GM08714 (cell line): ENCODE results near the gene COL23A1.

Experiments
- H3K4me3 ChIP-seq: fragments of 200-500 bp; sonication (Bioruptor generic); 2 replicates; pipeline ENCODE4 v1.5.1; 2014; ENCODE audit warnings: mild to moderate bottlenecking, low read length, inconsistent platforms
- ZNF274 ChIP-seq: IDR thresholded peaks from 2 replicates; pipeline ENCODE4 v1.6.1; 2012; ENCODE audit warnings: mild to moderate bottlenecking, low read depth, low read length

The COL23A1 gene

DNA sequence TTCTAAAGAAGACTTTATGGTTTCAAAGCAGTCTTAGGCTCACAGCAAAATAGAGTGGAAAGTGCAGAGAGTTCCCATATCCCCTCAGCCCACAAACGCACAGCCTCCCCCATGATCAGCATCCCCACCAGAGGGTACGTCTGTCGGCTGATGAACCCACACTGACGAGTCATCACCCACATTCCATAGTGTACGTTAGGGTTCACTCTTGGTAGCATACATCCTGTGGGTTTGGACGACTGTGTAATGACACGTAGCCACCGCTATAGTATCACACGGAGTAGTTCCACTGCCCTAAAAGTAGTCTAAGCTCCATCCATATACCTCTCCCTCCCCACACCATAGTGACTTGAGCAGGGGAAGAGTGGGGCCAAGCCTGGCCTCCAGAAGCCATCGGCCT lies 221.9 kb downstream of the COL23A1 start:
- no peak for TF ChIP-seq ZNF274
- H3K4me3 ChIP-seq: no peak overlapping the region

DNA sequence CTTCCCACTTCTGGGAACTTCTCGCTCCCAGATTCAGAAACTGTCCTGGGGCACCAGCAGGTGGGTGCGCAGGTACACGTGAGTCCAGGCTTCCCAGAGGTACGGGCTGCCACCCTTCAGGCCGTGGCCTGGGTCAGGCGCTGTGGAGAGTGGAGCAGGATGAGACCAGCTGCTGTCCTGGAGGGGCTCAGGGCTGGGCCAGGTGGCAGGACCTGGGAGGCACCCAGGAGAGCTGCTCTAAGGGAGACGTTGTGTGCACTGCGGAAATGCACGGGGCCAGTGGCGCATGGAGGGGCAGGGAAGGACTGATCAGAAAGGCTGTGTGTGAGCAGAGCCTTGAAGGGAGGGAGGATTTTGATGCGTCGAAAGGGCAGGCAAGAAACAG lies 222.5 kb downstream of the COL23A1 start:
- no peak for TF ChIP-seq ZNF274
- no peak overlapping the region for H3K4me3 ChIP-seq

DNA sequence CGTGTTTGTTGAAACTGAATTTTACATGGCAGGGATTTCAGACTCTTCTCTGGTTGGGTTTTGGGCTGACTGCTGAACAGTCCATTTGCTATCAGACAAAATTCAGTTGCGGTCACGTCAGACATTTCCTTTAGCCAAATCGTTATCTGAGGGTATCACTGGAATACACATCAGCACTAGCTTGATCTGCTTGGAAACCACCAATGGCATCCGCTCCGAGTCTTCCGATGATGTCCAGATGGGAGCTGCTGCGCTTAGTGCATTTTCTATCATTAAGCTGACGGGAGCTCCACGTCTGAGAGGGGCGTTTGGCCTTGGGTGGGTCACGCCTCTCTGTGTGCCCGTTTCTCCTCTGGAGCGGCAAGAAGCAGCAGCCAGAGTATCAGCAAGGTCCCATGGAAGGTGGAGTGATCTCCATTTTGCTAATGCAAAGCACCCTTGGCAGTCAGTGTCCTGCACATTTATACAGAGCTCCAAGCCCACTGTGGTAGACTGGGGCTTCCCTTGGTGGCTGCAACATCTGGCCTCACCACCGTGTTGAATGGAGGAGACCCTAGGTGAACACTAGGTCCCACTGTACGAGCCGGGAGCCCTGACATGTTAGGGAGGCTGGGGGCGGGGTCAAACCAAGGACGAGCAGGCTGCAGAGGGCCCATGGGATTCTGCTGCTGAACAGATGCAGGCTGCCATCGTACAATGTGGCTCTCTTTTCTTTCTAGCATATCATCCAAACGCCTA lies 223.0 kb downstream of the COL23A1 start:
- TF ChIP-seq ZNF274: no peak
- H3K4me3 ChIP-seq: no peak overlapping the region

DNA sequence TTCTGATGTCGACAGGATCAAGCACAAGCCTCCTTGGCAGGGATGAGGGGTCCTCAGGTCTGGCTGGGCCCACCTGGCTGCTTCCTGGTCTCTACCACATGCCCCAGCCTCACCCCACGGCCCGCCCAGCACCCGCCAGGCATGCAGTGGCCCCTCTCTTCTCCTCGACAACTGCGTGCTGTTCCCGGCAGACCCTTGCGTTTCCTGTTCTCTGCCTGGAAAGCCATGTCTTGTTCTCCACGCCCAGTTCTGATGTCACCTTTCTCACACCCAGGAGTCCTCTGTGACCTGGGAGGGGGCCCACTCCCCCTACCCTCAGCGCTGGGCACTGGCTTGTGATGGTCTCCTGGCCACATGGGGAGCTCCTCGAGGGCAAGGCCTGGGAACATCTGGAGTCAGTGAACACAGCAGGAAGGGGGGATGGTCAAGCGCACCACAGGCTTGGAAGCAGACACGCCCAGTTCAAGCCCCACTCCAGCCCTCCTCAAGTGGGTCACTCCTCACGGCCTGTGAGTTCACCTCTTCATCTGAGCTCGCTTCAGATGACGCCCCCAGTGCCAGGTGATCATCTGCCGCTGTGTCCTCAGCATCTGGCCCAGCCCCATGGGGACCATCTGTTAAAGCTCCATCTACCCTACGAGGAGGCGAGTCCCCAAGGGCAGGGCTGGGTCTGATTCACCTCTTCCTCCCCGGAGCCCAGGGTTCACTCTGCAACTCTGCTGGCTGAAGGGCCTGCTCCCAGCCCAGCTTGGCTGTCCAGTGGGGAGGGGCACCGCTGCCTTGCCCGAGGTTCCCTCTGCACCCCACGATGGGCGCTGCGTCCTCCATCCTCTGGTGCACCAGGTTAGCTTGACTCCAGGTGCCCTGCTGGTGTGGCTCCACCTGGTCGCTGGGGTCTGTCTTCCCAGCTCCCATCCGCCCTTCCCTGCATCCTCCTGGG lies 224.4 kb downstream of the COL23A1 start:
- H3K4me3 ChIP-seq: no peak overlapping the region
- no peak for TF ChIP-seq ZNF274

DNA sequence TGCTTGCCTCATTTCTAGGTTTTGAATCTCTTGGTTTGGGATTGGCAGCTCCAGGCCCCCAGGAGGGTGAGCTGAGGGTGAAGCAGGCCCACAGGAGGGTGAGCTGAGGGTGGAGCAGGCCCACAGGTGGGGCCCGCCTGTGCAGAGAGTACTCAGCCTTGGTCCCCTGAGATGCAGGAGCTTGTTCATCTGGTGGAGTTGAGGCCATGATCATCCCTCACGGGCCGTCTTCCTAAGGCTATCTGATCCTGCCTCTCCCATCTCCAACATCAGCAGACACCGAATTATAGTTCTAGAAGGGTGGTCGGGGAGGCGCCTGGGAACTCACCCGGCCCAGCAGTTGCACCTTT lies 225.9 kb downstream of the COL23A1 start:
- TF ChIP-seq ZNF274: no peak

DNA sequence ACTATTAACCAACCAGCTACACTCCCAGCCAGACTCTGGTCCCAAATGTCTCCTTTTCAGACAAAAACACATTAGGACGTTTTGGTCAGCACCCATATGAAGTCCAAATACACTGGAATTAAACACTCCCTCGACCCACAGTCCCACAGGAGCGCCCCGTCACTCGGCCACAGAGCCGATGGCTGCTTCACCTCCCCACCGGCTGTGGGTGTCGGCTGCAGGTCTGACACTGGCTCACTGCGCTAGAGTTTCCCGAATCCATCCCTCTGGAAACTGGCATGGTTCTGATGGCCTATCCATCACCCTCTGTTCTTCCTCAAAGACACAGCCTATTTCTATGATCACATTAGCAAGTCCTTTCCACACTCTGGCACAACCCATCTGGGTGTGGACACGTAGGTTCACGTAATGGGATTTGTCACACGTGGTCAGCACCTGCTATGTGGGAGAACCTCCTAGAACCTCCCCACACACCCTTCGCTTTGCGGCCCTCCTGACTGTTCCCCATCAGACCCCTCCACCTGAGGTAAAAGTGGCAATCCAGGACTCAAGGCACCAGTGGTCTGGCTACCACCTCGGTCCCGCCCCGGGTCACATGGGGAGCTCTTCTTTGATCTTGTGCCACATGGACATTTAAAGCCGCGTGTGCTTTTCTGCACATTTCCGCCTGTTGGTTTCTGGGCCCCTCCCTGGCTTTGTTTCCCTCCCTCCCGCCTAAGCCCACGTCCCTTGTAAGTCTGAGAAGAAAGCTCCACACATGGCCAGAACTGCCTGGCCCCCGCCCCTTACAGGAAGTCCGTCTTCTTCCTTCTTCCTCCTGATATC lies 226.5 kb downstream of the COL23A1 start:
- no peak for TF ChIP-seq ZNF274
- no peak overlapping the region for H3K4me3 ChIP-seq

More for the DNA sequence above, 225.9 kb downstream of the COL23A1 start:
- no peak overlapping the region for H3K4me3 ChIP-seq

DNA sequence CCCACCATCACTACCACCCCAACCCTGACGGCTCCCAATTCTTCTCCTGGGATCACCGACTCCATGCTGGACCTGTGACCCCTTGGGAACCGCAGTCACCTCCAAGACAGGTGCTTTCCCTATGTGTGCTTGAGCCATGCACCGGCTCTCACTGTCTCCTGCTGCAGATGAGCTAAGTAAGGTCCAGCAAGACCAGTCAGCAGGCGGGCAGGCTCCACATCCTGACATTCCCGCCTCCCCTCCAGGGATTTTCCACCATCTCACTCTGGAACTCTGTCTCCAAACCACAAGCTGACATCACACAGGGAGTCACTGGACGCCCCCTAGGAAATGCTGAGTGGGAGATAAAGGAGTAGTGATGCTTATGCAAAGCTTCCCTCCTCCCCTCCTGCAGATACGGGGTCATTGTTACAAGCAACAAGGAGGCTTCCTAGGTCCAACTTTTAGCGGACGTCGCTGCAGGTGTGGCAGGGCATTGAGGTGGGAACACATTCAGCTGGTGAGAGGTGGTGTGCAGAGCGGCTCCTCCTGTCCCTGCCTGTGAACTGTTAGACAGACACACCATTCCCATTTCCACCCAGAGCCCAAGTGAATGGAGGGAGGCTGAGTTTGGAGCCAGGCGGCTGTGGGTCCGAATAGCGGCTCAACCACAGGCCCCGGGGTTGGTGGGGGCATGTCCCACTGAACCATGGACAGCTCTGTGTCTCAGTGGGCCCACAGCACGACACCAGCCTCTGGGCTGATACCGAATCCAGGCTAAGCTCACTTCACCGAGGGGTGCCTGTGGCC lies 228.3 kb downstream of the COL23A1 start:
- no peak overlapping the region for H3K4me3 ChIP-seq
- TF ChIP-seq ZNF274: no peak

DNA sequence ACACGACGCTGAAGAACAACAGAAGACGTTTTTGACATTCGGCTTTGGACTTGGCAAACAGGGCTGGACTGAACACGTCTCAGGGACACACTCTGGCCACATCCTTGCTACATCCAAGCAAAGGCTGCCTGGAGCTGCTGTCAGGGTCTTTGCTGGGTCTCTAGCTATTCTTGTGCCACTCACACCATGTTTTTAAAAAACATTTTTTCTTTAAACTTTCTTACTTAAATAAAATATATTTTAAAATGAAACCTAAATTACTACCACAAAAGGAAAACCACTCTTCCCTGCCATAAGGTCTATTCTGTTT lies 229.3 kb downstream of the COL23A1 start:
- TF ChIP-seq ZNF274: no peak
- no peak overlapping the region for H3K4me3 ChIP-seq

DNA sequence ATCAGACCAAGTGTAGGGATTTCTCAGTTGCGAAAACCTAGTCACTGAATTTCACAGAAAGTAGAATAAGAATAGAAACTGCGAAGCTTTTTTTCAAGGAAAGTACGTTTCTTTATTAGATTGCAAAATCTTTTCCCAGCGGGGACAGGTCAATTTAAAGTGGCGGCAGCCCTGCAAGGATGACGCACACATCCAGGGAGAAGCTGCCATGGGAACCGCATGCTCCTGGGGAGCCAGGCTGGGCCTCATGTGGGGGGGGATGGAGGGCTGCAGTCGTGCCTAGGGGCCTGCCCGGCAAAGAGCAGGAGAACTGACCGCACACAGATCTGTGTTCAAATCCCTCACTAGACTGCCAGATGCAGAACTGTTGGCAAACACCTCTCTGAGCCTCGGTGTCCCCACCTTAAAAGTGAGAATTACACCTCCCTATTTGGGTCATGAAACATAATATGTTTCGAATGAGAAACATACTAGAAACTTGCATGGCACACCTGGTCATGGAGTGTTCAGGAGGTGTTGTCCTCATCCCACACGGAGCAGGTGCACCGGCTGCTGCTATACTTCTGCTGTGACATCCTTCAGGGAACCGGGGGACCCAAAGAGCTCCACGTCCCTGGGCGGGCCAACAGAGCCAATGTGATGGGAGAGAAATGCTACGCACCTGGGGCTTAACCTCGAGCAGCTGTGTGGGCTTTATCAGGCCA lies 229.8 kb downstream of the COL23A1 start:
- TF ChIP-seq ZNF274: no peak
- H3K4me3 ChIP-seq: no peak overlapping the region

DNA sequence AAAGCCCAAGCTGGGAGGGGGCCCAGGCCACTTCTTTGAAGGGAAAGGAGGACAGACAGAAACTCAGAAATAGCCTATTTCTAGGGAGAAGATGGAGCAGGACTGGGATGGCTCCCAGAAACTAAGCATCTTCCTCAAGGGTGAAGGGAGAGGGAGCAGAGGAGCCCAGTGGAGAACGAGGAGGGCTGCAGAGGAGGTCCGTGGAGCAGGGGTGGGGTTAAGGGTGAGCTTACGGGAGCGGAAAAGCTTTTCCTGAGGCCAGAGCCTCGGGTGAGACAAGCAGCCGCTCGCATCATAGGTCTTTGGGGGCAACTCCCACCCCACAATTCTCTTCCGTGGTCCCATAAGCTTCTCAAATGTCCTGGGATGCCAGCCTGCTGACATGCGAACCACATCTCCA lies 230.5 kb downstream of the COL23A1 start:
- TF ChIP-seq ZNF274: no peak

DNA sequence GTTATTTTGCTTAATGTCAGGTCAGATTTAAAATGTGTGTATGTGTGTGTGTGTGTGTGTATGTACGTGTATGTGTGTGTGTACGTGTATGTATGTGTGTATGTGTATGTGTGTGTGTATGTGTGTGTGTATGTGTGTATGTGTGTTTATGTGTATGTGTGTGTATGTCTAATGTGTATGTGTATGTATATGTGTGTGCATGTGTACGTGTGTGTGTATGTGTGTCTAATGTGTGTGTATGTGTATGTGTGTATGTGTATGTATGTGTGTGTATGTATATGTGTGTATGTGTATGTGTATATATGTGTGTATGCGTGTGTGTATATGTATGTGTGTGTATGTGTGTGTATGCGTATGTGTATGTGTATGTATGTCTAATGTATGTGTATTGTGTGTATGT lies 232.5 kb downstream of the COL23A1 start:
- TF ChIP-seq ZNF274: no peak
- H3K4me3 ChIP-seq: no peak overlapping the region

More for the DNA sequence above, 230.5 kb downstream of the COL23A1 start:
- no peak overlapping the region for H3K4me3 ChIP-seq

DNA sequence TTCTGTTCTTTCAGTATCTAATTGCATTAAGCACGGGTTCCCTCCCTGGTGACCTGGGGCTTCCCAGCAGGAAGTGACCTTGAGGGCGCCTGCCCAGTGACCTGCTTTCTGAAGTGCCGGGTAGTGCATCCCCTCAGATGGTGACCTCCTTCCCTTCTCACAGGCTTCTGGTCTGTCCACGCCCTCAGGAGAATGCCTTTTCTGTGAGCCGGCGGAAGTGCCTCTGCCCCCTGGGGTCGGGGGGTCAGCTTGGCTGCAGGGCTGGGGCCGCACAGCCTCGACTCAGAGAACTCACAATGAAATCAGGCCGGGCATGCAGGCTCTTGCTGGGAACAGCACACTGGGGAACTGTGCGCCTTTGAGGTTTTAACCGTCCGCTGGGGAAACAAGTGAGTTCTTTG lies 233.1 kb downstream of the COL23A1 start:
- no peak overlapping the region for H3K4me3 ChIP-seq
- TF ChIP-seq ZNF274: no peak

DNA sequence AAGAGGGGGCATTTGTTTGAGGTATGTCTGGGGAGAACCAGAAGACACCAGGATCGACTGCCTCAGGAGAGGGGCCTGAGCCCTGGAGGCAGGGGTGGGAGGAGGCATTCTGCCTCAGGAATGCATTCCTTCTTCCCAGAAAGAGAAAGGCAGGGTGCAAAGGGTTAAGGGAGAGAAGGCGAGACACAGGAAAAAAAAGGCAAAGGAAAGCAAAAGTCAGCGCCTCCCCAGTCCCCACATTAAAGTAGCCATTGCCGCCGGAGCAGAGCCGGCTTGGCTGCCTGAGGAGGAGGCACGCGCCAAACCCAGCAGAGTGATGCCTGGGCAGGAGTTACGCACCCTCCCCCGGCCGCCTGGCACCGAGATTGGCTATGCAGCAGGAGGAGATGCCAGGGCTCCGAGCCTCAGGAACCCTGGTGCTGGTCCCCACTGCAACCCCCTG lies 233.7 kb downstream of the COL23A1 start:
- no peak for TF ChIP-seq ZNF274
- no peak overlapping the region for H3K4me3 ChIP-seq
